Measurements from ENCODE around the gene RTN4IP1.

RTN4IP1 gene

DNA sequence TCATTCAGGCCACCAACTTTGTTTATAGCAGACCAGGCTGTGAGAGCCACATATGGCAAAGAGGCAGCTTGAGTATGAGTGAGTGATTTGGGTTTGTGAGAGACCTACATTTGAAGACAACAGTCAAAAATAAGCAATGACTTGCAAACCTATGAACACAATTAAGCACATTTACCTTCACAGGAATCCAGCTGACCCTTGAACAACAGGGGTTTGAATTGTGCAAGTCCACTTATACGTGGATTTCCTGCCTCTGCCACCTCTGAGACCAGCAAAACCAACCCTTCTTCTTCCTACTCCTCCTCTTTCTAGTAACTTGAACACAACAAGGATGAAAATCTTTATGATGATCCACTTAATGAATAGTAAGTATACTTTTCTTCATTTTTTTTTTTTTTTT lies 10.1 kb downstream of the RTN4IP1 start:
- TF ChIP-seq, protein P1, sequence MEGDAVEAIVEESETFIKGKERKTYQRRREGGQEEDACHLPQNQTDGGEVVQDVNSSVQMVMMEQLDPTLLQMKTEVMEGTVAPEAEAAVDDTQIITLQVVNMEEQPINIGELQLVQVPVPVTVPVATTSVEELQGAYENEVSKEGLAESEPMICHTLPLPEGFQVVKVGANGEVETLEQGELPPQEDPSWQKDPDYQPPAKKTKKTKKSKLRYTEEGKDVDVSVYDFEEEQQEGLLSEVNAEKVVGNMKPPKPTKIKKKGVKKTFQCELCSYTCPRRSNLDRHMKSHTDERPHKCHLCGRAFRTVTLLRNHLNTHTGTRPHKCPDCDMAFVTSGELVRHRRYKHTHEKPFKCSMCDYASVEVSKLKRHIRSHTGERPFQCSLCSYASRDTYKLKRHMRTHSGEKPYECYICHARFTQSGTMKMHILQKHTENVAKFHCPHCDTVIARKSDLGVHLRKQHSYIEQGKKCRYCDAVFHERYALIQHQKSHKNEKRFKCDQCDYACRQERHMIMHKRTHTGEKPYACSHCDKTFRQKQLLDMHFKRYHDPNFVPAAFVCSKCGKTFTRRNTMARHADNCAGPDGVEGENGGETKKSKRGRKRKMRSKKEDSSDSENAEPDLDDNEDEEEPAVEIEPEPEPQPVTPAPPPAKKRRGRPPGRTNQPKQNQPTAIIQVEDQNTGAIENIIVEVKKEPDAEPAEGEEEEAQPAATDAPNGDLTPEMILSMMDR (IDR thresholded peaks at IDR 0.05; ENCODE audit: low read depth, low read length, missing control alignments), result no peak
- no peak for DNase-seq (ENCODE audit: low read depth)
- no peak overlapping the region for H3K4me3 ChIP-seq (ENCODE audit: low read depth, low read length)

DNA sequence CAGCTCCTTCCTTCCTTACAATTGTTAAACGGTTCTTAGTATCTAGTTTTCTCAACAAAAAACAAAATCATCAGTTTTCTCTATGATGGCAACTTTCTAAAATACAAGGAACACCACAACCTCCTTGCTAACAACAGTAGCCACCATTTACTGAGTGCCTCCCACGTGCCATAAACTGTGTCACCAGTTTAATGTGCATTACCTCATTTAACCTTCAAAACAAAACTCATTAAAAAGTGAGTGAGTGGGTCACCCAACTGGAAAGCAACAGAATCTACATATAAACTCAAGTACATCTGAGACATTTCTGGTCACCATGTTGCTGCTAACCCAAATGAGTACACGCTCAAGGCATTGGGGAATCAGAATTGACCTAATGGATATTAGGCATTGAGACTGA lies 11.0 kb downstream of the RTN4IP1 start:
- no peak overlapping the region for H3K4me3 ChIP-seq (ENCODE audit: low read depth, low read length)
- DNase-seq (ENCODE audit: low read depth), result no peak
- TF ChIP-seq, protein P1 (IDR thresholded peaks at IDR 0.05; ENCODE audit: low read depth, low read length, missing control alignments), result no peak

DNA sequence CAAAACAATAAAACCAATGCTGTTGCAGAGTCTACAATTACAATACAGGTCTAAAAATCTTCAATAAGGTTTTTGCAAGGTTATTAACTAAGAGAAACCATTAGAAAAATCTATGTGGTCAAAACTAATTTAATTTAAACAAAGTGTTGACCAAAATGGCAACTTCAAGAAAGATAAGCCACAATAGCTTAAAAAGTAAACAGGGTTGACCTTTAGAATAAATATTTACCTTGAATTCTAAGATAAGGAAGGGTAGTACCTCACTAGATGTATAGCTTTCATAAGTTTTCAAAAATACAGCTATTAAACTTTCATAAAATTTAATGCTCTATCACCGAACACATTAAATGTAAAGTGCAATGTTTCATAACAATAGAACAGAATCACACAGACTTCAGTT lies 11.4 kb downstream of the RTN4IP1 start:
- no peak overlapping the region for H3K4me3 ChIP-seq (ENCODE audit: low read depth, low read length)
- TF ChIP-seq, protein P1 (IDR thresholded peaks at IDR 0.05; ENCODE audit: low read depth, low read length, missing control alignments), result no peak
- no peak for DNase-seq (ENCODE audit: low read depth)

DNA sequence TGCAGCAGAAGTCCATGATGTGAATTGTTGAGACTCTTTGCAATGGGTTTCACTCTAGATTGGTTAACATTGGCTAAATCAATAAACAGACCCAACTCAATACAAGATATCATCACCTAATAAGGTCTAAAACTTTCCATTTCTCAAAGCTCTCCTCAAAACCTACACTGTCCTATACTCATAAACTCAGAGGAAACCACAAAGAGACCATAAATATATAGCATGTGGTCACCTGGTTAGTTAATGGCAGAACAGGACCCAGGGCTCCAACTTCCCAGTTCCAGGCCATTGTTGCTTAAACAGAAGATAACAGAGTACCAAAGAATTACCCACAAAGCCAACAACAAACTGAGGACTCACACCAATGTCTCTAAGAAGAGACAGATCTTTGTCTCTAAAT lies 12.0 kb downstream of the RTN4IP1 start:
- no peak for DNase-seq (ENCODE audit: low read depth)
- H3K4me3 ChIP-seq (ENCODE audit: low read depth, low read length), result no peak overlapping the region
- TF ChIP-seq, protein P1 (IDR thresholded peaks at IDR 0.05; ENCODE audit: low read depth, low read length, missing control alignments), result no peak

DNA sequence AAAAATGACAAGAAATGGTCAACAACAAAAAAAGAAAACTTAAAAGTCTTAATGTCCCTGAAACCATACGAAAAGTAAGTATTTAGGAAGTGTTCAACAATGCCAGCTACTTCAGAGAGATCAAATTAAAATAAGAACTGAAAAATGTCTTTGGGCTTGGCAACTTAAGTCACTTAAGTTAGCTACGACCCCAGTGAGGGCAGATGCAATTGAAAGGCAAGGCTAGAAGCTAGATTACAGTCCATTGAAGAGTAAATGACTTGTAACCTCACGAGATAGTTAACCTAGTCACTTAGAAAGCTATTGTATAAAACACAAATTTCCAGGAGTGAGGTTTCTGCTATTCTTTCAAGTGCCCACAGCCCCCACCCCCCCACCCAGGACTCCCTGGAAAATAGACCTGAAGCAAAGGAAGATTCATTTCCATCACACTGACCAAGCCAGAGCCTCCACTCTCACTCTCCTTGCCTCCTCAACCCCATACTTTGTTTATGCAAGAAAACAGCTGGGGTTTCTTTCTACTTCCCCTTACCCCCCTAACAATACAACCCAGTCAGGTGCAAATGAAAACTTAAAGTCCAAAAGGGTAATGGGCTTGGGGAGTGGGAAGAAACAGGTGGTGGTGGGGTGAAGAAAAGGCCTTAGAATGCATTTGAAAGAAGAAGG lies 14.6 kb downstream of the RTN4IP1 start:
- TF ChIP-seq, protein P1 (IDR thresholded peaks at IDR 0.05; ENCODE audit: low read depth, low read length, missing control alignments), result no peak
- H3K4me3 ChIP-seq (ENCODE audit: low read depth, low read length), result no peak overlapping the region

DNA sequence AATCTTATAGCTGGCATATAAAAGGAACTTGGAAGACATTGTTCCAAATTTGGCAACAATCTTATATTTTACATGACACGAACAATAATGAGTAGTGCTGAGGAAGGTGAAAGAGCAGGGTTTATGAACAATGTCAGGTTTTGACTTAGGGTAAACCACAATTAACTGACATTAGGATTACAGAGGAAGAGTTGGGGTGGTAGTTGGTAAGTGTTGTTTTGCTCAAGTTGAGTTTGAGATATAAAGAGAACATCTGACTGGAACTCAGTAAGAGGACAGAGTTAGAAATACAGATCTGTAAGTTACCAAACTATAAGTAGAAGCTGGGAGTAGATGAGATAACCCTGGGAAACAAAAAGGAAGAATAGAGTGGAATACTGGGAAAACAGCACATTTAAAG lies 15.1 kb downstream of the RTN4IP1 start:
- H3K4me3 ChIP-seq (ENCODE audit: low read depth, low read length), result no peak overlapping the region
- no peak for DNase-seq (ENCODE audit: low read depth)
- TF ChIP-seq, protein P1 (IDR thresholded peaks at IDR 0.05; ENCODE audit: low read depth, low read length, missing control alignments), result no peak

More for the DNA sequence above, 14.6 kb downstream of the RTN4IP1 start:
- no peak for DNase-seq (ENCODE audit: low read depth)

DNA sequence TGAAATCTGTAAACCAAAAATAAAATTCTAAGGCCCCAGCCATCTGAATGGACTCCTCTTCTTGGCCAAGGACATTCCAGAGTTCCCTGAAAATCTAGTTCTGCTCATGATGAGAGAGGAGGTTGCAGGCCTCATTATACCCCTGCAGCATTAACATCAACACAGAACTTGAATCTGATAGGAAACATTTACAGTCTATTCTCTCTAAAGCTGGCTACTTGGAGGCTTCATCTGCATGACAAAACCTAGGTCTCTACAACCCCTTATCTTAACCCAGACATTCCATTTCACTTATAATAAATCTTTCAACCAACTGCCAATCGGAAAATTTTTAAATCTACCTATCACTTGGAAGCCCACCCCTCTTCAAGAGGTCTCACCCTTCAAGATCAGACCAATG lies 15.7 kb downstream of the RTN4IP1 start:
- no peak for DNase-seq (ENCODE audit: low read depth)
- H3K4me3 ChIP-seq (ENCODE audit: low read depth, low read length), result no peak overlapping the region
- TF ChIP-seq, protein P1 (IDR thresholded peaks at IDR 0.05; ENCODE audit: low read depth, low read length, missing control alignments), result no peak

All from GM12864 (cell line).